ENCODE measurements around the gene SMIM44.
"Not testable (repeated sequence)": the region's sequence is repeated elsewhere in the genome, so short reads cannot be mapped to it uniquely, and the experiment has no call there.

Gene SMIM44

DNA sequence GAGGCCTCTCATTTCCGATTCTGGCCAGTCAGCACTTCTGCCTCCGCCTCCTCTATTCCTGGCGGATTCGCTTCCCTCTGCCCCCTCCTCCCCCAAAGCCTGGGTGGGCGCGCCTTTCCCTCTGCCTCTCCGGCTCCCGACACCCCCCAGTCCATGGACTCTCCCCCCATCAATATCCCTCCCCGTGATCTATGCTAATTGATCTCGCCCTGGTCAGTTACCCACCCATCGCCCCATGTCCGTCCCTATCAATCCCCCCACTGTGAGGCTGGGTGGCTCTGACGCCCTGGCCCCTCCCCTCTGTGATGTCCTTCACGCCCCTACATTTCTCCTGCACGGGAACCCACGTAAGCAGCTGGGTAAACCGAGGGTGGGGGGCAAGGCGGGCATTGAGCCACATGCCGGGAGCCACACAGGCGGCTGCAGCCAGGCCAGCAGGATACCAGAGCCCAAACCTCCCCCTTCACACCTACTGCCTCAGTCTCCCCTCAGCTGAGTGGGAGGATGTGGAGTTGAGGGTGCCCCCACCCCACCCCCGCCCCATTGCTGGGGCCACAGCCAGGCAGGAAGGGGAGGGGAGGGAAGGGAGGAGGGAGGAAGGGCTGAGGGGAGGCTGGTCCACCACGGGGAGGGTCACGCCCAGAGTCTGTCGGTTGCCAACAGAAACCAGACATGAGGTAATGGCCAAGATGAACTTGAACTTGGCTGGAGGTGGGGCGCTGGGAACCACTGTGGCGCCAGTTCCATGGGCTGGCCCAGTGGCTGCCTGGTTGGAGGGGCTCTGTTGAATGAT, 24.0 kb downstream of the SMIM44 start:
- no peak for DNase-seq (ENCODE audit: extremely low read depth in 1 of 2, low read depth in 1 of 2)

DNA sequence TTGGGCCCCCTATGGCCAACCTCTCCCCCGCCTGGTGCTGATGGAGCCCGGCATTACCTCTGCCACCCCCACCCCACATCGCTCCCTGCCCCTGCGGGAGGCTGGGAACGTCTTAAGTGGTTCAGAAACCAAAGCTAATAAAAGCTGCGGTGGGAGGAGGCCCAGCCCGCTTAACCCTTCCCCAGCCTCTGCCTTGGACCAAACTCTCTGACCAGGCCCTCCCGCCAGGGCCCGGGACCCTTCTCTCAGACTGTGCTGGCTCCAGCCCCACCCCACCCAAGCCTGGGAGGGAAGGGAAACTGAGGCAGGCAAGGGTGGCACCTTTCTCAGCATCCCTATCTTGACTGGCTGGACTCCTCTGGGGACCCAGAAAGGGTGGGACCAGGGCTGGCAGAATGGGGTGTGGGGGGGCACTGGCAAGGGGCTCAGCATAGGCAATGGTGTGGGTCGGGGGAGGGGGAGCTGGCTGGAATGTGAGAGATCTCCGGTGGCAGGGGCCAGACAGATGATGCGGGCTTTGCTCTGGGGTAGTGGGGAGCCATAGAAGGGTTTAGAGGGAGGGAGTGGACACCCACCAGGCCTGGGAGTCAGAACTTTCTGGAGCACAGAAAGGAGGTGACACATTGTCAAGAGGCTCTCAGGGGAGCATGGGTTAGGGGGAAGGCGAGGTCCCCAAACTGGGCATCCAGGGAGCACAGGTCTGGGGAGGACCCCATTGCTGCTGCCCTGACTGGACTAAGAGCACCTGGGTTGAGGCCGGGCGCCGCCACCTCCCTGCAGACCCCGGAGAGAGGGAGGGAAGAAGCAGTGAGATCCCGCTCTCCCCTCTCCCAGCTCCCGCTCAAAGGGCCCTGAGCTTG, 24.8 kb downstream of the SMIM44 start:
- no peak for DNase-seq (ENCODE audit: extremely low read depth in 1 of 2, low read depth in 1 of 2)

- no peak for DNase-seq (ENCODE audit: extremely low read depth in 1 of 2, low read depth in 1 of 2)
Measured at GRCh38 chr19:3457528-3458228, 25.6 kb downstream of the SMIM44 start.

GRCh38 chr19:3456925-3457527, 26.2 kb downstream of the SMIM44 start:
- DNase-seq (ENCODE audit: extremely low read depth in 1 of 2, low read depth in 1 of 2) = no peak

DNA sequence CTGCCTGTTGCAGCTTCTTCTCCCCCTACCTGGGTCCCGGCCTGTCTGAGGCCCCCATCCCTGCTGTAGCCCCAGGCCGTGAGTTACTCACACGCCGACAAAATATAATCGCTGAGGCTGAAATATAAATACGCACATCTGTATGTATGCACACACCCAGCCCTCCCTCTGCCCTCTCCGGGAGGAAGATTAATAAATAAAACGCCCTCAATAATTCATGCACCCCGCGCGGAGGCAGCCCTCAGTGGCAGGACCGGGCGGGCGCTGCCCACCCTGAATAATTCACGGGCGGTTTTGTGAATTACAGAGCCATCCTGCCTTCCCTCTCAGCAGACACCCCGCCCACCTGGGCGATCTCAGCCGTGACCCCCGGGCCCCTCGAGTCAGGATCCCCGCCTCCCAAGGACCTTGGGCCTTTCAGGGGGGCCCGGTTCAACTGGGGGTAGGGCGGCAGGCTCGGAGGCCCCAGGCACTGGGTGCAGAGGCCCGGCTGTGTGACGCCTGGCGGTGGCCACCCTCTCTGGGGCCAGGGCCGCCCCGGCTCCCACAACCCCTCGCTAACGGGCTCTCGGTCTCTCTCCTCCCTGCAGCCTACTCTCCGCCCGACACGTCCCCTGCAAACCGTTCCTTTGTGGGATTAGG, 27.2 kb downstream of the SMIM44 start:
- DNase-seq (ENCODE audit: extremely low read depth in 1 of 2, low read depth in 1 of 2) = no peak

- no peak for DNase-seq (ENCODE audit: extremely low read depth in 1 of 2, low read depth in 1 of 2)
Measured at GRCh38 chr19:3455393-3455955, 27.8 kb downstream of the SMIM44 start.

DNA sequence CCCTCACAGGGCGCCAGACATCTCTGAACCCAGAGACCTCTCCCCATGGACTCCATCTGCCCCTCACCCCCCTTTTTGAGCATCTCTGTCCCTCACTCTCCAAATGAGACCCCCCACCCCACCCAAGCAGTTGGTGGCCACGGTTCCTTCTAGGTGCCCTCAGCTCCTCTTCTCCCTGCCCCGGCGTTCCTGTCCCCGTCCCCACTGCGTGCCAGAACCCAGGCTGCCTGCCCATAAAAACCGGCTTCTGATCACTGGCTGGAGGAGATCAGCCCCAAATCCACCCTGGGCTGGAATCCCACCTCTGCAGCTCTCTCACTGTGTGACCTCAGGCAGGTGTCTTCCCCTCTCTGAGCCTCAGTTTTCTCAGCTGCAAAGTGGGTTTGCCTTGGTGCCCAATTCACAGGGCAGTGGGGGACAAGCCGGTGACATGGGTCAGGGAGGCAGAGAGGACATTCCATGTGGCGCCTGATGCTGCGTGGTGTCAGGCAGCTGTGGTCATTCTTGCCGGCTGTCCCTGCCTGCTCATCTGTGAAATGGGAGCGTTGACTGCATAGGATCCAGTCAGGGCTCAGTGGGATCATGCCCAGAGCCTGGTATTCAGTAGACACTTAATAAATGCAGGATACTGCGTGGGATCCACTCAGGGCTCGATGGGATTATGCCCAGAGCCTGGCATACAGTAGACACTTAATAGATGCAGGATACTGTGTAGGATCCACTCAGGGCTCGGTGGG, 28.4 kb downstream of the SMIM44 start:
- DNase-seq (ENCODE audit: extremely low read depth in 1 of 2, low read depth in 1 of 2) = no peak

DNA sequence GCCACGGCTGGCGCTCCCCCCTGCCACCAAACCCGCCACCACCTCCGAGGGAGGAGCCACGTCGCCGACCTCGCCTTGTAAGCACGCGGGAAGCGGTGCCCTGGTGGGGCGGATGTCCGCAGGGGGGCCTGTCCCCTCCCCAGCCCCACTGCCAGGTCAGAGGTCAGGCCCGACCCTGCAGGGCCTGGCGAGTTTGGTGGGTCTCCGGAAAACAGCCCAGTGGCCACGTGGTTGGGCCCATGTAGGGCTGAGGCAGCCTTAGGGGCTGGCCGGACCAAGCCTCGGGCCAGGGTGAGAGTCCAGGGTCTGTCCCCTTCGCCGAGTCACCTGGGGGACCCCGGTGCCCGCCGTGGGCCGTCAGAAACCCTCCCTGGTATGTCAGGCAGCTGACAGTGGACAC, 29.4 kb downstream of the SMIM44 start:
- no peak for DNase-seq (ENCODE audit: extremely low read depth in 1 of 2, low read depth in 1 of 2)

DNA sequence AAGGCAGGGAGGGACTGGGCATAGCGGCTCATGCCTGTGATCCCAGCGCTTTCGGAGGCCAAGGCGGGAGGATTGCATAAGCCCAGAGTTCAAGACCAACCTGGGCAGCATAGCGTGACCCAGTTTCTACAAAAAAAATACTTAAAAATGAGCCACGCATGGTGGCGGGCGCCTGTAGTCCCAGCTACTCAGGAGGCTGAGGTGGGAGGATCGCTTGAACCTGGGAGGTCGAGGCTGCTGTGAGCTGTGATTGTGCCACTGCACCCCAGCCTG, 30.4 kb downstream of the SMIM44 start:
- not testable (repeated sequence) for DNase-seq (ENCODE audit: extremely low read depth in 1 of 2, low read depth in 1 of 2)

DNA sequence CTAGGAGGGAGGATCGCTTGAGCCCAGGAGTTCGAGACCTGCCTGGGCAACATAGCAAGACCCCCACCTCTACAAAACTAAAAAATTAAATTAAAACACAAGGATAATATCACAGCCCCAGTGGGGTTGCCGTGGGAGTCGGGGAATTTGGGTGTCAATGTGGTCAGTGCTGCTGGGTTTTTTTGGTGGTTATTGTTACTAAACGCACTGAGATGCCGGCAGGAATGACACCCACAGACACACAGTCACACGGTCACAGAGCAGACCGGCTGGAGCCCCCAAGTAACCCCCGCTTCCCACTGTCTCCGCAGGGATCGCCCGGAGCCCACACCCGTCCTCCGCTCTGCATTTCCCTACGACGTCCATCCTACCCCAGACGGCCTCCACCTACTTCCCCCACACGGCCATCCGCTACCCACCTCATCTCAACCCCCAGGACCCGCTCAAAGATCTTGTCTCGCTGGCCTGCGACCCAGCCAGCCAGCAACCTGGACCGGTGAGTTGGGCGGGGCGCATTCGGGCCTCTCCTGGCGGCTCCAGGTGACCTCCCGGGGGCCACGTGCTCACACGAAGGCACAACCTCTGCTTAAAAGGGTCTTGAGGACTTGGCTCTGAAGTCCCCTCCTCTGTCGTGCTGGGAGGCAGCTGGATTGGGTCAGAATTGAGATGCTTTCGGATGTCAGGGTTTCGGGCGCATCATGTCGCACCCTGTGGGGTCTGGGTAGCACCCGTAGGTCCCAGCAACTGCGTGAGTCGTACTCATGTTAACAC, 30.9 kb downstream of the SMIM44 start:
- DNase-seq (ENCODE audit: extremely low read depth in 1 of 2, low read depth in 1 of 2) = no peak

- no peak for DNase-seq (ENCODE audit: extremely low read depth in 1 of 2, low read depth in 1 of 2)
Measured at GRCh38 chr19:3451451-3451866, 31.8 kb downstream of the SMIM44 start.

DNA sequence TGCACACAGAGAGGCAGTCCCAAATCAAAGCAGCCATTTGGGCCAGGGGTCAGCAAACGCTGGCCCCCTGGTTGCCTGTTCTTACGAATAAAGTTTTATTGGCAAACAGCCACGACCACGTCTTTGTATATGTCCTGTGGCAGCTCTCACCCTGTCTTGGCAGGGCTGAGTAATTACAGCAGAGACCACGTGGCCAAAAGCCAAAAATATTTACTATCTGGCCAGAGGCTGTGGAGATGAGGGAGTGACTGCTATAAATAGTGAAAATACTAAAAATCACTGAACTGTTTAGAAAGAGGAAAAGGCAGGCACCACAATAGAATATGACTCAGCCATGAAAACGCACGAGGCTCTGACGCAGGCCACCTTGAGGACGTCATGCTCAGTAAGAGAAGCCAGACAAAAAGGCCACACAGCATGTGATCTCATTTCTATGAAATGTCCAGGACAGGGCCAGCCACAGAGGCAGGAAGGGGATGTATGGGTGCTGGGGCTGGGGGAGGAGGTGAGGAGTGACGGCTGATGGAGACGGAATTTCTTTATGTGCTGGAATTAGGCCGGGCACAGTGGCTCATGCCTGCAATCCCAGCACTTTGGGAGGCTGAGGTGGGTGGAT, 32.3 kb downstream of the SMIM44 start:
- no peak for DNase-seq (ENCODE audit: extremely low read depth in 1 of 2, low read depth in 1 of 2)

DNA sequence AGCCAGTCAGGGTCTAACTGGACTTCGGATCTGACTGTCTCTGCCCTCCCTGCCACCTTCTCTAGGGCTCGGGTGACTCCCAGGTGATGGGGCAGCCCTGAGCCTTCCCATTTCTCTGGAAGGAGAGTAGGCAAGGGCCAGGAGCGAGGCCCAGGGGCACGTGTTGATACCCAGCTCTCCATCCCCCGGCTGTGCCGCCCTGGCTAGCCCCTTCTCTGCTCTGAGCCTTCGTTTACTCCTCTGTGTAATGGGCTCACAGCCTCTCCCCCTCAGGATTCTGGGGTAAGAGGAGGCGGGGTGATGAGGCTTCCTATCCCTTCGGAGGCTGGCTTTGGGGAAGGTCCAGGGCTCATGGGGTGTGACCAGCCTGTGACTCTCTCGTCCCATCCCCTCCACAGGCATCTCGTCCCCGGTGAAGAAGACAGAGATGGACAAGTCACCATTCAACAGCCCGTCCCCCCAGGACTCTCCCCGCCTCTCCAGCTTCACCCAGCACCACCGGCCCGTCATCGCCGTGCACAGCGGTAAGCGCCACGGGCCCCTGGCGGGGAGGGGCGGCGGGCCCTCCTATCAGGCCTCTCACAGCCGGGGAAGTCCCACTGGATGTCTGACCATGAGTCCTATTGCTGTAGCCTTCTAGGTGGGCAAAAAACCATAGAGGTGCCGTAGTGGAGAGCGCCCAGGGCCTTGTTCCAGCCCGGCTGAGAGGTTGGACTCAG, 34.5 kb downstream of the SMIM44 start:
- DNase-seq (ENCODE audit: extremely low read depth in 1 of 2, low read depth in 1 of 2) = no peak

GRCh38 chr19:3446657-3447056, 36.6 kb downstream of the SMIM44 start:
- not testable (repeated sequence) for DNase-seq (ENCODE audit: extremely low read depth in 1 of 2, low read depth in 1 of 2)

GRCh38 chr19:3444695-3445234, 38.5 kb downstream of the SMIM44 start:
- no peak for DNase-seq (ENCODE audit: extremely low read depth in 1 of 2, low read depth in 1 of 2)

- DNase-seq (ENCODE audit: extremely low read depth in 1 of 2, low read depth in 1 of 2) = no peak
Measured at GRCh38 chr19:3443840-3444694, 39.2 kb downstream of the SMIM44 start.

All from stimulated activated CD8-positive, alpha-beta memory T cell treated with anti-CD3 and anti-CD28 coated beads, Interleukin-7, amount 100 ng/mL, for 48 hours (primary cell).